HG02973 (cell line): ENCODE data around the gene PLD1.
A peak's percentile ranks its signal among the peaks of the same experiment; 100 is the strongest.

ENCODE experiments used
- ATAC-seq: cut with Tn5 transposase; IDR thresholded peaks from one replicate; pipeline ENCODE4 v1.9.1; 2021; ENCODE audit warnings: moderate library complexity; ENCODE audit not compliant: unreplicated experiment

Gene PLD1

GRCh38 chr3:171839270-171839669 is 29.0 kb upstream of the PLD1 start:
- ATAC-seq, result no peak

DNA sequence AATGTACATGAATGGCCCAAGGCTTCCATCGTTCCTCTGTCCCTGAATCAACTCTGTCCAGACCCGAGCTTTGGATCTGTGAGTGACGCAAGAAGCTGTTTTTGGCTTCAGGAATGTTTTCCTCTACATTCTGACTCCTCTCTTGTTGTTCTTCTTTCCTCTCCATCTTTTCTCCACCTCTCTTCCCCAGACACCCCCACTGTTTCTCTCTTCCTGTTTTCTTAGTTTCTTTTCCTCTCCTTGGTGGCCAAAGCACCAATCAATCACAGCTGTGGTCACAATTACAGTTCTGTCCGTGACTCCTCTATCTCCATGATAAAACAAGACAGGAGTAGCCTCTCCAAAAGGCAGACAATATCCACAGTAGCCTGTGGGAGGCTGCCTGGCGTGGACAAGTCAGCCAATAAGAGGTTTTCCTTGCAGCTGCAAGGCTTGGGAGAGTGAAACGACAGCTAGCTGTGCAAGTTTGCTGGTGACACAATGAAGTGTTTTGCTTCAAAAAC is 28.0 kb upstream of the PLD1 start:
- no peak for ATAC-seq

- ATAC-seq, result no peak
Observed at GRCh38 chr3:171837698-171838097, 27.4 kb upstream of the PLD1 start.

GRCh38 chr3:171836855-171837254 is 26.6 kb upstream of the PLD1 start:
- ATAC-seq, result no peak

DNA sequence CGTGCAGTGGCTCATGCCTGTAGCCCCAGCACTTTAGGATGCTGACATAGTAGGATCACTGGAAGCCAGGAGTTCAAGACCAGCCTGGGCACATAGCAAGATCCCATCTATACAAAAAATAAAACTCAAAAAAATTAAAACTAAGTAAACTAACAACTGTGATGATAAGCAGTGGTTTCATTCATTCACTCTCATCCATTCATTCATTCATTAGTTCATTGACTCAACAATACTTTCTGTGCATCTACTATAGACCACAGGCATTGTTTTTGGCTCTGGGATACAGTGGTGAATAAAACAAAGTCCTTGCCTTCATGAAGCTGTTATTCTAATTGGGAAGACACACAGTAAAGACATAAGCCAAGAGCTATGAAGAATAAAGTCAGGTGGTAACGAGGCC is 25.3 kb upstream of the PLD1 start:
- no peak for ATAC-seq

DNA sequence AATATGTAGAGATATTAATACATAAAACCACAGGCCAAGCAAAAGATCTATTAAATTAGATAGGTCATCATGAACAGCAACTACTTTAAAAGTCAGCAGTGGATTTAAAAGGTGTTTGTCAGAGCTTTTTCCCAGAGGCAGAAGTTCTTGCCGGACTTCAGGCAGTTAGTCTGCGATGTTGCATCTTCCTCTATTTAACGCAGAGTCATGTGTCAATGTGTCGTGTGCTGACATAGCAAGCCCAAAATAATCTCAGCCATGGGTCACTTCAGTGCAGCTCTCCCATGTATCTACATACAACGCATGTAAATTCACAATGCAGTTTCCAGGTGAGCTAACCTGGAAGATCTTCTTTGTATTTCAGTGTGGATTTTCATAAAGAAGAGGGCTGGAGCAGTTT is 24.8 kb upstream of the PLD1 start:
- ATAC-seq, result no peak

DNA sequence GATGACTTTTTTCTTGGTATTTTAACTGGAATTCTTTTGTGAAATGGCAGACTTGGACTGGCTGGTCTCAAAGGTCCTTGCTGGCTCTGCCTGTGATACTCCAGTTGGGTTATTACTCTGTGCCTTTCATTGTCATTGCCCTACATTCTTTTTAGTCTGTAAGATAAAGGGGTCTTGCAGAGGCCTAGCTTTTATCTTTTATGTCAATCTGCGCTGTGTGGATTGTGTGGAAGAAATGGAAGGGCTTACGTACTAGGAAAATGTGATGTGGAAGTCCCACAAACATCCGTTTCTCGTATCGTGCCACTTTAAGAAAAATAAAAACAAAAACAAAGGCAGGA is 24.1 kb upstream of the PLD1 start:
- ATAC-seq, result no peak

GRCh38 chr3:171833789-171834460 is 23.6 kb upstream of the PLD1 start:
- peak; percentile 56 for ATAC-seq

DNA sequence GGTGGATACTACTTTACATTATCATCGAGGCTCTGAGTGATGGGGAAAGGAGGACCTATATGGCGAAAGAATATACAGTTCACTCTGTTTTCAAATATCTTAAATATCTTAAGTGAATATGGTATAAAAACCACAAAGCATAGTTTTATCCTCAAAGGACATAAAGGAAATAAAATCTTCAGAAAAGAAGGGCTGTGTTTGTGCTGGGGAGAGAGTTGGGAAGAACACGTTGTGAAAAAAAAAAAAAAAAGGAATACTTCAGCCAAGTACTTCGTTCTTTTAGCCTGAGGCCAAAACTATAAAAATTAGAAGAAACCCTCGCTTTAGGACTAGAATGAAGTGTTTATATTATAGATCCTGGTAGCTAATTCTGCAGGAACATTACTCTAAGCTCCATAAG is 22.7 kb upstream of the PLD1 start:
- no peak for ATAC-seq

DNA sequence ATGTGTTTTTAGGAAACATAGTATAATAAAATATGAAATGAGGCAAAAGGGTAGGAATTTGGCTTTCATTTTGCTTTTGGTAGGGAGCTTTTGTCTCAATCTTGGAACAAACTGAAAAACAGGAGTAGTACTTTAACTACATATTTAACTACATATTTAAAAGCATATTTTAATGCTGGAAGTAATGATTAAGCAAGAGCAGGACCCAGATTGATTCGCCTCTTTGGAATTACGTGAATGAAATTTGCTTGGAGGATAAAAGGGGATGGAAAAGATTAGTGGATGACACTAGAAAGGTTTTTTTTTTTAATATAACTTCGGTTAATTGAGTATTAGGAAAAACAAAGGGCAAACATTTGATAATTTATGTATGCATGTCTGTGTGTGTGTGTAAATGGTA is 21.7 kb upstream of the PLD1 start:
- ATAC-seq, result no peak

DNA sequence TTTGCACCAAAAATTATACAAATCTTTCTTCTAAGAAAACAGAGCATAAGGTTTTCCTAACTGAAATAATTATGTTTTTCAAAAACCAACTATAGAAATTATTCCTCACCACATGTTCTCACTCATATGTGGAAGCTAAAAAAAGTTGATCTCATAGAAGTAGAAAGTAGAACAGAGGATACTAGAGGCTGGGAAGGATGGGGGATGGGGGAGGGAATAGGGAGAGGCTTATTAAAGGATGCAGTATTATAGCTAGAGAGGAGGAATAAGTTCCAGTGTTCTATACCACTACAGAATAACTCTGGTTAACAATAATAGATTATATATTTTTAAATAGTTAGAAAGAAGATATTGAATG is 20.2 kb upstream of the PLD1 start:
- ATAC-seq, result no peak

GRCh38 chr3:171829841-171830517 is 19.7 kb upstream of the PLD1 start:
- ATAC-seq, result no peak

DNA sequence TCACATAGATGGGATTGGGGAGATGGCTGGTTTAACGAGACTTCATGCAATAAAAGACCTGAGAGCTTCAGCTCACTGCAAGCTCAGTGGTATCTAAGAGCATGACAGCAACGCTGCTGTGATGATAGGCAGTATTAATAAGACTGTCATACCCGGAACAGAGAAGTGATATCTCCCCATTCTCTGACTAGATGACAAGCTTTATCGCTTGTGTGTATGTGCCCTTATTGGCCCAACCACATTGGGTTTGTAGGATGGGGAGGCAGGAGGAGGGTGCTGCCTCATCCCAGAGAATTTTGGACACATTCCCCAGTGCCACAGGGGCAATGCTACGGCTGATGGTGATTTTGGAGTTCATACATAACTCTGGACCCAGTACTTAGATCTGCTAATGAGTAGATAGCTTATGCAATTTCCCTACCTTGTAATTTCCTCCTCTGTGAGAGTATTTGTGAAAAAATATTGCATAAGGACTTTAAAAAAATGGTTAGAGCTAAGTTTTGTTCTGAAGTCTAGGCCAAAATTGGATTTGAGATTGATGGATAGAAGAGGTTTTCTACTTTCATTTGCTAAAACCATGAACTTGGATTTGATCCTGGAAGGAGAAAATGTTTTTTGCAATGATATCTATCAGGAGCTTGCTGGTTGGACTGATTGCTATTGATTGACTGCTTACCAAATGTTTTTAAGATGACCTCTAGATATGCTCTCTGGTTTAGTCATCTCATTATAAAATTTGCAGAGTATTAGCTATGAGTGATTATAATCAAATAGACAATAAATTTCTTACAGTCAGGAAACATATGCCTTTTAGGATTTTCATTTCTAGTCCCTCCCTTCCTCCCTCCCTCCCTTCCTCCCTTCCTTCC is 18.9 kb upstream of the PLD1 start:
- ATAC-seq, result no peak

DNA sequence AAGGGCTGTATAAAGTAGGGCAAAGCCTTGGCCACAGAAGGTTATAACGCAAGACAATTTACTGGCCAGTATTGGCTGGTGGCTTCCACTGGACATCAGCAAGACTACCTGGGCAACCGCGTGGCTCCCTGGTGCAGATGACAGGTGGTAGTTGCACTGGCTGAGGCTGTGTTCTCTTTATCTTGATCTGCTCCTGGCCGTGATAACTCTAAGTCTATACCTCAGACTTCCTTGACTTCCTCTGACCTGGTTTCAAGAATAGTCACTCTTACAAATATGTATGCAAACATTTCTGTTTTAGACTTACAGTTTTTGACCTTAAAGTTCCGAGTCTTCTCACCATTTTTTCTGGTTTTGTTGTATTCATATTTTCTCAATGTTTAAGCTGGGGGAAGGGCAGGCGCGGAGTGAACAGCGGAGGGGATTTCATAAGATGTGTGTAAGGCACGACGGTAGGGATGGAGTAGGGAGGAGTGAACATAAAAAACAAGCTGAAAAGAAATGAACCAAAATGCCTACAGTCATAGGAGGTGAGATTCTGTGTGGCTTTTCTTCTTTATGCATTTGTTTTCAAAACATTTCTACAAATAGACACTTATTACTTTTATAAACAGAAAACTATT is 17.7 kb upstream of the PLD1 start:
- no peak for ATAC-seq

- ATAC-seq, result no peak
Observed at GRCh38 chr3:171827385-171827784, 17.1 kb upstream of the PLD1 start.

- no peak for ATAC-seq
Observed at GRCh38 chr3:171825222-171825828, 15.0 kb upstream of the PLD1 start.

DNA sequence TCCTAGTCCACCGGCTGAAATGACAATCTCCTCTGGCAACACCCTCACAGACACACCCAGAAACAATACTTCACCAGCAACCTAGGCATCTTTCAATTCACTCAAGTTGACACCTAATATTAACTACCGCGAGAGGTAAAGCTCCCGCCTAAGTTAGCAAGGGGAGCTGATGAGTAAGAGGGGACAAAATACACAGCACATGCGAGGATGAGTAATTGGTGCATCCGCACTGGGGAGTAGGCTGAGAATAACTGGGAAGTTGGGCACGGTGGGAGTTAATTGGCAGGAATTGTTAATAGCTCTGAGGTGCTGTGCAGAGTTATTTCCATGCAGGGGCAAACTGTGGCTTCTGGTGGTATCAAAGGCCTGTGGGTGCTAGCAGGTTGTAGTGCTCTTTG is 14.5 kb upstream of the PLD1 start:
- no peak for ATAC-seq

- ATAC-seq, result no peak
Observed at GRCh38 chr3:171824116-171824515, 13.8 kb upstream of the PLD1 start.

DNA sequence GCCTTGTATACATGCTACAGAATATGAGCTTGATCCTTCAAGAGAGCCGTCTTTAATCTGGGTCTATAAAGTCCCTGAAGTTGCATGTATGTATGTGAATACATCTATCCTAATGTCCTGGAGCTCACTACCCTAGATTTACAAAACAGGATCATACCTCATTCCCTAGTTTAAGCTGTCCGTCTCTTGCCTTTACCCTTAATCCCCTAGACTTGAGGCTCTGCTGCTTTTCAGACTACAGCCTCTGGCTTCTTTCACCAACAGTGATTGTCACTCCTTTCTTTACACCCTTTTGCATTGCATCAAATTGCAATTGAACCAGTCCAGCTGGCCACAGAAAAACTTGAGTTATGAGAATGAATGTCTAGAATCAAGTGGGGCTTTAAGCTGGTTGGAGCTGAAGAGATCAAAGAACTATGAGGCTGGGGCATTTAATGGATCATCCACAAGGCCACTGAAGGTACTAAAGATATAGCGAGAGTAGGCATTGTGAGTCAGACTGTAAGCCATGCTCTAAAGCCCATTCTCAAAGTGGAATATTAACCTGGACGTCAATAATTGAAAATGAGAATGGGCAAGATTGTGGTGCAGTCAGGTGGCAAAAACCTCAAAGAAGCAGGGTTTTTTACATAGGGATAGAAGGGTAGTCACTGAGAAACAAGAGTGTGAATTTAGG is 12.3 kb upstream of the PLD1 start:
- no peak for ATAC-seq

GRCh38 chr3:171821778-171822358 is 11.6 kb upstream of the PLD1 start:
- ATAC-seq, result no peak
